OCI-LY1 (cell line): ENCODE measurements around the gene OSBPL5.

Experiments
- CTCF ChIP-seq: fragments of 200-600 bp; sonication (generic), shearing (Covaris generic); IDR thresholded peaks from 2 replicates; pipeline ENCODE4 v1.5.1; 2017; ENCODE audit warnings: mild to moderate bottlenecking, antibody characterized with exemption, low read length, moderate library complexity, mixed read lengths
- EZH2 ChIP-seq: fragments of 200-600 bp; sonication (generic), shearing (Covaris generic); IDR thresholded peaks from 2 replicates; pipeline ENCODE4 v1.8.0; 2017; ENCODE audit warnings: borderline replicate concordance, mixed run types, mild to moderate bottlenecking, antibody characterized with exemption, low read length, moderate library complexity, mixed read lengths

- TF ChIP-seq EZH2 (no peak), CTCF (no peak)
These were observed 8.8 kb downstream of the OSBPL5 start for GRCh38 chr11:3156282-3156660.
